SK-N-MC (cell line): Measurements from ENCODE around the gene DLL4.

Experiments
- EZH2 ChIP-seq: fragments of 200-600 bp; sonication (generic); IDR thresholded peaks from one replicate; pipeline ENCODE4 v1.6.1; 2017; ENCODE audit warnings: antibody characterized with exemption
- FOXP2 ChIP-seq: optimal IDR thresholded peaks from 2 replicates; pipeline ENCODE3; 2011; ENCODE audit warnings: mild to moderate bottlenecking, moderate library complexity; ENCODE audit not compliant: insufficient read depth; ENCODE audit errors: extremely low read length, control extremely low read depth
- POLR2AphosphoS5 ChIP-seq: IDR thresholded peaks from 2 replicates; pipeline ENCODE4 v1.6.1; 2012; ENCODE audit warnings: mild to moderate bottlenecking, low read depth, low read length, borderline replicate concordance

DNA sequence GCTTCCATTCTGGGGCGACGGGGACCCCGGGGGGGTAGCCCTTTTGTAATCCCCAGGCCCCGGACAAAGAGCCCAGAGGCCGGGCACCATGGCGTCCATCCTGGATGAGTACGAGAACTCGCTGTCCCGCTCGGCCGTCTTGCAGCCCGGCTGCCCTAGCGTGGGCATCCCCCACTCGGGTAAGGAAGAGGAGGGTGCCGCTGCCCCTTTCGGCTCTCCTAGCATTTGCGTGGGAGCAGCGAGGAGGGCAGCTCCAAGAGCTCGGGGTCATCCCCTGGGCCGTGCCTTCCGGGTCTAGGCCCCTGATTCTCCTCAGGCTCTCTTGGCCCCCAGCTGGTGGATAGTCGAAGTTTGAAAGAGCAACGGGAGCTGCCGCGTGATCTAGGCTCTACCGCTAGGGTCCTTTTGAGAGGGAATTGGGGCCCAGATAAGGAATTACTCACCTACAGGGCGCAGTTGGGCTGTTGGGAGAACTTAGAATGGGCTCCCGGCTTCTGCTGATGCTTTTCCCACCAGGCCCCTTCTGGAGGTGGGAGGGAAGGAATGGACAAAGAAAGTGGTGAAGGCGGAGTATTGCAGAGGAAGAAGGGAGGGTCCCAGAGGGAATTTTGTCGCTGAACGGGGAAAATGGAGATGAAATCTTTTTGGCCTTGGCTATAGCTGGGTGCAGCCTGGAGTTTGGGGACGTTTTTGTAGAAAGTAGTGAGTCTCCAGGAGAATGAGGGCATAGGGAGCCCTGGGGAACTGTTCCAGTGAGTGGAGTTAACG lies 34.3 kb upstream of the DLL4 start:
- no peak for TF ChIP-seq EZH2
- TF ChIP-seq POLR2AphosphoS5, result no peak
- no peak for TF ChIP-seq FOXP2
